Activated CD4-positive, alpha-beta T cell treated with anti-CD3 and anti-CD28 coated beads for 24 hours (primary cell): Measurements from ENCODE around the gene ERBIN.
"Not testable (repeated sequence)": the region's sequence is repeated elsewhere in the genome, so short reads cannot be mapped to it uniquely, and the experiment has no call there.

Source experiments
- DNase-seq, 2 donors: peaks; one replicate each; pipeline ENCODE4 v3.0.0-alpha.2; 2020; ENCODE audit warnings: low read depth in 2 of 2

Gene ERBIN

DNA sequence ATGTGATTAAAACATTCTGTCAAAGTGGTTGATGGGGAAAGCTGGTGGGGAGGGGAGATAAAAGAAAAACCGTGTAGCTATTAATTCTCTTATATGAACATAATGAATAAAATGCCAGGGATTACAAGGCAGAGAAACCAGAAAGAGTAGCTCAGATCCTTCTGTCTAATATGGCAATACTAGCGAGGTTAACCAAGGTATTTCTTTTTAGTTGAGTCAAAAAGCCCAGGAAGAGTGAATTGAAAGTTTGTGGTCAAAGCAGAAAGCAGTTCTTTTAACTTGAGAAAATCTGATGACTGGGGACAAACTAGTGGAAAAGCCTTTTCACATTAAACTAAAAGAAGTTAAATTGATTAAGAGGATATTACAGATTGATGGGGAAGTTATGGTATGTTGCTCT is 76.0 kb downstream of the ERBIN start:
- DNase-seq: no peak

GRCh38 chr5:66004216-66004615 is 77.8 kb downstream of the ERBIN start:
- DNase-seq: no peak

- DNase-seq: no peak
Measured at GRCh38 chr5:66009277-66009676, 82.9 kb downstream of the ERBIN start.

DNA sequence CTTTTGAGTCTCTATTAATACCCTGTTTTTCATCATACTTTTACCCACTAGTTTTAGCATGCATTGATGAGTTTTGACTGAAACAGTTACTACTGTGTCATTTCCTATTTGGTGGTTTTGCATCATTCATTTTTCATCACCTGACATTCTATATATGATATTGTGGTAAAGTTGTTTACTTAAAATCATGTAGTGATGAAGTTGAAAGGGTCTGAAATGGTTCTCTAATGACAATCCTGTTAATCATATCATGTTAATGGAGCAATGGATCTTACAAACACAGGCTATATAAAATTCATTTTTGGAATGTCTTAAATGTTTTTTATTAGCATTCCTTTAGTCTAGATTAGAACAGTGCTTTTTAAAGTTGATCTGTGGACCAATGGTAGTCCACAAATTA is 84.1 kb downstream of the ERBIN start:
- no peak for DNase-seq

DNA sequence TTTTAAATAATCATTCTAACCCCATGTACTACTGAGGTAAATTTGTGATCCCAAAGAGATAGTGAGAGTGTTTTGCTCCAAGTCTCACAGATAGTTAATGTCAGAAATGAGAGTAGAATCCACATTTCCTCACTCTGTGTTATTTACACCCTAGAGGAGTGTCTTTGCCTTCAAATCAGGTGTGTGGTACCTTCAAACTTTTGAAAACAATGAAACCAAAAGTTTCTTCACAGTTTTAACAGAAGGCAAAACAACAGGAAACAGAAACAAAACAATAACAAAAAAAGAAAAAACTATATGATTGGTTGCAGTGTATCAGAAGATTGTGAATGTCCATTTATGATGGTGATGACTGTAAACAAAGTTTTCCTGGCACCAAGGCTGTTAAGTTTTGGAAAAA is 85.9 kb downstream of the ERBIN start:
- DNase-seq: no peak

DNA sequence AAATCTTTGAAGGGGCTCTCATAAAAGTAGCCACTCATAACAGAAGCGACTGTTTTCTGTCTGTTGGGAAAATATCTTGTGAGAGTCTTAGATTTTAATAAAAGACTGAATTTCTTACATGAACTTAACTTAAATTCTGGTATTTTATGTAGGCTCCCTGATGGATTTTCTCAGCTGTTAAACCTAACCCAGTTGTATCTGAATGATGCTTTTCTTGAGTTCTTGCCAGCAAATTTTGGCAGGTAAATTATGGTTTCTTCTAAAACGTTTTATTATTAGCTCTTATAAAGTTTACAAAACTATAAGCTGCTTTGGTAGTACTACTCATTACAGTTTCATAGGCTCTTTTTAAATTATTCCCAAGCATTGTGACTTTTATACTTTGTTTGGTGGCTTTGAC is 87.0 kb downstream of the ERBIN start:
- no peak for DNase-seq

GRCh38 chr5:66013906-66014305 is 87.5 kb downstream of the ERBIN start:
- no peak for DNase-seq

- DNase-seq: no peak
Measured at GRCh38 chr5:66015196-66015960, 89.0 kb downstream of the ERBIN start.

DNA sequence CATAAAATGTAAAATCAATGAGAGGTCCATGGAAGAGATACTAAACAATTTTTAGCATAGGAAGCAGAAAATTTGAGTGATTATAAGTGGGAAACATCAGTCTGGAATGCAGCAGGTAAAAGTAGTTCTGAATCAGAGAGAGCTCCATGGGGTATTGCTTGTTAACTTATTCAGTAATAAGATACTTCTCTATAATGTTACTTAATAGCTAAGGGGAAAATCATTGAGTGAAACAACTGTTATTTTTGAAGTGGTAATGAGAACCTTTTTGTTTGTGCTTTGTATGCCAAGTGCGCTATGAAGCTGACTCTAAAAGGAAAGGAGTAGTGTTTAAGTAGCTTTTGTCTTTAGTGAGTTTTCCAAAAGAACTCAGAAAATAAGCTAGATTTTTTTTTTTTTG is 95.2 kb downstream of the ERBIN start:
- DNase-seq: no peak

GRCh38 chr5:66039296-66039695 is 112.9 kb downstream of the ERBIN start:
- DNase-seq: no peak

DNA sequence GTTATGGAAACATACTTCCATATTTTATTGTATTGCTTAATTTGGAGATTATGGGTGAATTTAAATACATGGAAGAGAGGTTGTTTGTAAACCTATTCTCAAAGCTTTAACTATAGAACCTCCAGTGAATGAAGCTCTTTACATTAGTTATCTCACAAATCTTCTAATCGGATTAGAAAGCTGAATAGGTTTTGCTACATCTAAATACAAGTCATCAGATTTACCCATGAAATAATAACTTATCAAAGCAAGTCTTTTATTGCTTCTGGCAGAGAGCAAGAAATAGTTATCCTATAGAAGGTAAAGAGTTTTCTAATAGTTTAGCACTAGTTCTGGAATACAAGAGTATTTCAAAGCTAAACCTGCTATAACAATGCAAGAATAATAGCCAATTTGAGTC is 113.3 kb downstream of the ERBIN start:
- DNase-seq: no peak

GRCh38 chr5:66041627-66042026 is 115.3 kb downstream of the ERBIN start:
- no peak for DNase-seq

- DNase-seq: no peak
Measured at GRCh38 chr5:66057239-66057638, 130.9 kb downstream of the ERBIN start.

DNA sequence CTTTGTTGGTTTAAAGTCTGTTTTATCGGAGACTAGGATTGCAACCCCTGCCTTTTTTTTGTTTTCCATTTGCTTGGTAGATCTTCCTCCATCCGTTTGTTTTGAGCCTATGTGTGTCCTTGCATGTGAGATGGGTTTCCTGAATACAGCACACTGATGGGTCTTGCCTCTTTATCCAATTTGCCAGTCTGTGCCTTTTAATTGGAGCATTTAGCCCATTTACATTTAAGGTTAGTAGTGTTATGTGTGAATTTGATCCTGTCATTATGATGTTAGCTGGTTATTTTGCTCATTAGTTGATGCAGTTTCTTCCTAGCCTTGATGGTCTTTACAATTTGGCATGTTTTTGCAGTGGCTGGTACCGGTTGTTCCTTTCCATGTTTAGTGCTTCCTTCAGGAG is 134.9 kb downstream of the ERBIN start:
- DNase-seq: not testable (repeated sequence)

GRCh38 chr5:66063061-66063460 is 136.7 kb downstream of the ERBIN start:
- not testable (repeated sequence) for DNase-seq

DNA sequence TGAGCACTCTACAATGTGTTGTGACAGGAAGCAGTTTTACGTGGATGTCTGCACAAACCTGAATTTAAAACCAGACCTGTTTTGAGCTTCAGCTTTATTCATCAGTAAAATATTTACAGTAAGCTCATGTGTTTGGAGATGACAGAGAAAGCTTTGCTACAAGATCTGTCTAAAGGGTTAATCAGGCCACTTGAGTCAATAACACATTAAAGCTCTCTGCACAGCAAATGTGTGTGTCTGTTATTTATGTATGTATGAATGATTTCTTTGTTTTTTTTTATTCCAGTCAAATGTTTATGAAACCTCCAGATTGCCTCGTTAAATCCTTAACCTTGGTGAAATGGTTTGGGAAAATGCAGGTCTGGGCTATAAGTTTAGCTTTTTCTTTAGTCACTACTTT is 140.5 kb downstream of the ERBIN start:
- DNase-seq: no peak

DNA sequence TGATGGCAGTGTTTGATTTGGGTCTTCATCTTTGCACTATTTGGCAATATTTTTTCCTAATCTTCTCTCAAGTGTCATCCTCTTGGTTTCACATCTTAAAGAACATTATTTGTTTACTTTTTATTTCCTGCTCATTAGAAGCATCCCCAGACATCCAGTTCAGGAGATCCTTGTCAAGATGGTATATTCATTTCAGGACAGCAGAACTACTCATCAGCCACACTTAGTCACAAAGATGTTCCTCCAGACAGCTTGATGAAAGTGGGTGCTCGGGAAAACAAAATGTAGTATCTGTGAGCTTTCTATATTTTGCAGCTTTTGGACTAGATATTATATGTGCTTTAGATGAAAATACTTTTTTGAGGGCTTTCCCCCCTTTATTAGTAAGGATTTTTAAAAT is 145.7 kb downstream of the ERBIN start:
- DNase-seq: no peak

DNA sequence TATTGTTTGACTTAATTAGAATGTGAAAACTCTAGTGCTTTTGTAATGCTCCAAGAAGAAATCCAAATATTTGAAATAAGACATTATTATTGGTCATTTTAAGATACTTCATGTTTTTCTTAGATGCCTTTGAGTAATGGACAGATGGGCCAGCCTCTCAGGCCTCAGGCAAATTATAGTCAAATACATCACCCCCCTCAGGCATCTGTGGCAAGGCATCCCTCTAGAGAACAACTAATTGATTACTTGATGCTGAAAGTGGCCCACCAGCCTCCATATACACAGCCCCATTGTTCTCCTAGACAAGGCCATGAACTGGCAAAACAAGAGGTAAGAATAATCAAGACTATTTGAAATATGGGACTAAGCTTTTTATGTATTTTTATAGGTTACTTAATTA is 148.5 kb downstream of the ERBIN start:
- no peak for DNase-seq

DNA sequence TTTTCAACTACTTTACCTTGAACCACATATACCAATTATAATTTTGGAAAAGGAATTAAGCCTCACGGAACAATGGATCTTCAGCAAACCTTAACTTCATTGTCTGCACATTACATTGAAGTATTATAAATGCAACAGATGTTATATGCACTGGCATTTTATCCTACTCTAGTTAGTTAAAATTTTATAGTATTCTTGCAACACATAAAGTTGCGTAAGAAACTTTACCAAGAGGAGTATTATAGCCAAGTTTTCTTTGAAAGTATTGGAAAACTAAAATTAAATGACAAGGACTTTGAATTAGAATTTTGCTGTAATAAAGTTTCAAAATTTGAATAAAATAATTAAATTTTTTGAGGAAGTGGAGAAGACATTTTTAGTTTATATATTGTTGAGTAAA is 154.3 kb downstream of the ERBIN start:
- no peak for DNase-seq

DNA sequence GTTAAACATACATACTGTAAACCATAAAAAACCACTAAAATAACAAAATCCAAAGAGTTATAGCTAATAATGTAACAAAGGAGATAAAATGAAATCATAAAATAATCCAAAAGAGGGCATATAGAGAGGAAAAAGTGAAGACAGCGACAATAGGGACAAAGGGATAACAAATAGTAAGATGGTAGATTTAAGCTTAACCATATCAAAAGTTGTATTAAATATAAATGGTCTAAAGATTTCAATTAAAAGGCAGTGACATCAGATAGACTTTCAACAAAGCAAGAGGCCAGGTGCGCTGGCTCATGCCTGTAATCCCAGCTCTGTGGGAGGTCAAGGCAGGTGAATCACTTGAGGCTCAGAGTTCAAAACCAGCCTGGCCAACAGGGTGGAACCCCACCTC is 163.0 kb downstream of the ERBIN start:
- DNase-seq: no peak

DNA sequence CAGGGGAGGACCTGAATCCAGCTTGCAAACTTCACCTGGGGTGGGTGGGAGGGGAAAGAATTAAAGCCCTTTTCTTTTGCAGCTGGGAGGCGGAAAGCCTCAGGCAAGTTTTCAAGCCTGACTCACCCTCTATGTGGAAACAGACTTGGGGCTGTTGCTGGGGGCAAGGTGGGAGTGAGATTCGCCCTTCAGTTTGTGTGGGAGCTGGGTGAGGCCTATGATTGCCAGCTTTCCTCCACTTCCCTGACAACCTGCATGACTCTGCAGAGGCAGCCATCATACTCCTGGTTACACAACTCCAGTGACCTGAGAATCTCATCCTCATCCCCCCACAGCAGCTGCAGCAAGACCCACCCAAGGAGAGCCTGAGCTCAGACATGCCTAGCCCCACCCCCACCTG is 174.5 kb downstream of the ERBIN start:
- DNase-seq: no peak

- no peak for DNase-seq
Measured at GRCh38 chr5:66113160-66113559, 186.8 kb downstream of the ERBIN start.

DNA sequence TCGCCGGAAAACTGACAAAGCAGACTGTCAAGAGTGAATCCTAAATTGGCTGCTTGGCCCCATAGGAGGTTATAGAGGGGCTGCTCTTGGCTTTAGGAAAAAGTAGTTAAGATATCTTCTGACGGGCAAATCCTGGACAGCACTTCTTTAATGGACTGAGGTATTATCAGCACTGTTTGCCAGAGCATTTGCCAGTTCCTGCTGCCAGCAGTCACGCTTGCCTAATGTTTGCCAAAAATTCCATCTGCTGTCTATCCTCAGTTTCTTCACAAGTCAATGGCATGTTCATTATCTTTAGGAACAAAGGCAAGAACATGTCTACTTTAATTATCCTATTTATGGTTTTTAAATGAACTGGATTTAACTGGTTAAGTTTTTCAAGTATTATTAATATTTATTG is 191.9 kb downstream of the ERBIN start:
- no peak for DNase-seq

GRCh38 chr5:66122379-66123034 is 196.1 kb downstream of the ERBIN start:
- DNase-seq: no peak
